HepG2 (cell line): ENCODE measurements around the gene HIVEP2. TPM values are rescaled to one million over a fixed set of nuclear protein-coding genes. Genes with fewer than 3 reads are reported as not detected.

Source experiments
- ATAC-seq: fragments of 200-7000 bp; cut with Tn5 transposase; 3 replicates; pipeline ENCODE4 v1.9.1; 2020; ENCODE audit warnings: mild to moderate bottlenecking, moderate library complexity
- BruUV-seq: library from RNA; stranded (reverse); fragments of 400-500 nt; replicated peaks from 2 replicates; lab custom pipeline; 2021; lab: Mats Ljungman, UMichigan
- CTCF ChIA-PET: fragments of 300-600 bp; formaldehyde crosslinking; extraction: SDS; loops from one replicate; lab custom pipeline; 2021; ENCODE audit warnings: low total read pairs, inconsistent platforms, low intra/inter-chr PET ratio; lab: Yijun Ruan, JAX
- POLR2A ChIA-PET: fragments of 350-600 bp; sonication (Branson Sonifier 250); formaldehyde crosslinking; loops from one replicate; lab custom pipeline; 2020; ENCODE audit warnings: antibody characterized with exemption, inconsistent platforms; lab: Yijun Ruan, JAX
- DNase-seq: peaks from one replicate; pipeline ENCODE4 v3.0.0-alpha.2; 2015; ENCODE audit warnings: low spot score
- FAIRE-seq: peaks from 3 replicates; lab custom pipeline; 2011; peaks lifted over from hg19 to GRCh38; lab: Jason Lieb, UNC
- H2AFZ ChIP-seq: one replicate; pipeline ENCODE4 v1.6.1; 2011; ENCODE audit warnings: low read length, inconsistent platforms
- H3K27ac ChIP-seq: fragments of 300-600 bp; 3 replicates; pipeline ENCODE4 v1.8.0; 2011; ENCODE audit warnings: mixed run types, mild to moderate bottlenecking, mixed read lengths, low read length, inconsistent platforms; ENCODE audit not compliant: insufficient read depth; ENCODE audit errors: extremely low read length
- H3K27me3 ChIP-seq, 2 experiments: fragments of 200-600 bp in 1 of 2; 2 replicates in 1 of 2; 3 replicates in 1 of 2; pipeline versions ENCODE4 v1.6.0 to v1.8.0; 2011; ENCODE audit warnings: low read length in 2 of 2, mild to moderate bottlenecking in 2 of 2, moderate library complexity in 2 of 2, inconsistent platforms in 1 of 2; ENCODE audit not compliant: insufficient read depth in 2 of 2, control insufficient read depth in 1 of 2
- H3K36me3 ChIP-seq, 2 experiments: fragments of 200-600 bp in 1 of 2; replicated peaks in 1 of 2; 2 replicates in 1 of 2; 3 replicates in 1 of 2; pipeline versions ENCODE4 v1.5.1 to v1.8.0; 2011; ENCODE audit warnings: low read length in 2 of 2, inconsistent platforms in 1 of 2; ENCODE audit not compliant: insufficient read depth in 2 of 2, control insufficient read depth in 1 of 2
- H3K4me1 ChIP-seq: 2 replicates; pipeline ENCODE4 v1.5.1; 2012; ENCODE audit warnings: low read length, inconsistent platforms; ENCODE audit not compliant: insufficient read depth
- H3K4me2 ChIP-seq: 2 replicates; pipeline ENCODE4 v1.6.0; 2011; ENCODE audit warnings: low read depth, low read length, inconsistent platforms
- H3K4me3 ChIP-seq, 3 experiments: fragments of 200-600 bp in 1 of 3; sonication (generic), shearing (Covaris generic) in 1 of 3; replicated peaks in 1 of 3; 2 replicates each; pipeline ENCODE4 v1.5.1; 2011 to 2016; ENCODE audit warnings: low read length in 3 of 3, inconsistent platforms in 2 of 3, low read depth in 2 of 3, mild to moderate bottlenecking in 2 of 3, control low read depth in 1 of 3, mixed read lengths in 1 of 3; ENCODE audit not compliant: insufficient read depth in 1 of 3
- H3K79me2 ChIP-seq: one replicate; pipeline ENCODE4 v1.6.1; 2011; ENCODE audit warnings: low read length, inconsistent platforms; ENCODE audit not compliant: insufficient read depth
- H3K9ac ChIP-seq: 2 replicates; pipeline ENCODE4 v1.6.0; 2011; ENCODE audit warnings: mild to moderate bottlenecking, low read depth, low read length, inconsistent platforms; ENCODE audit not compliant: insufficient read depth
- H3K9me3 ChIP-seq: 2 replicates; pipeline ENCODE4 v1.5.1; 2012; ENCODE audit warnings: mild to moderate bottlenecking, low read length
- H4K20me1 ChIP-seq: 2 replicates; pipeline ENCODE4 v1.6.0; 2011; ENCODE audit warnings: inconsistent platforms, mild to moderate bottlenecking, low read length, moderate library complexity; ENCODE audit not compliant: insufficient read depth
- CBX1 ChIP-seq: IDR thresholded peaks from one replicate; pipeline ENCODE4 v1.6.1; 2016; ENCODE audit warnings: antibody characterized with exemption, low read depth
- FIP1L1 ChIP-seq: fragments of 200-400 bp; formaldehyde crosslinking; IDR thresholded peaks from 2 replicates; pipeline ENCODE4 v1.6.1; 2018; ENCODE audit warnings: low read depth, mild to moderate bottlenecking, low read length, moderate library complexity, borderline replicate concordance; ENCODE audit not compliant: insufficient read depth
- FOSL2 ChIP-seq: sonication (generic); formaldehyde crosslinking; IDR thresholded peaks from 2 replicates; pipeline ENCODE4 v1.4.0; 2020; ENCODE audit warnings: missing genetic modification reagents
- HNF4G ChIP-seq, 2 experiments: sonication (generic) in 1 of 2; formaldehyde crosslinking in 1 of 2; IDR thresholded peaks; 2 replicates each; pipeline versions ENCODE4 v1.4.0 to v1.6.1; 2011 to 2020; ENCODE audit warnings: borderline replicate concordance in 2 of 2, low read depth in 2 of 2, mild to moderate bottlenecking in 2 of 2, low read length in 1 of 2, missing genetic modification reagents in 1 of 2, moderate library complexity in 1 of 2
- SYNCRIP ChIP-seq: fragments of 200-400 bp; formaldehyde crosslinking; IDR thresholded peaks from 2 replicates; pipeline ENCODE4 v1.6.1; 2018; ENCODE audit warnings: mild to moderate bottlenecking, low read depth, low read length; ENCODE audit not compliant: insufficient read depth
- ZNF512 ChIP-seq: sonication (generic); formaldehyde crosslinking; IDR thresholded peaks from 2 replicates; pipeline ENCODE4 v1.4.0; 2020; ENCODE audit warnings: mild to moderate bottlenecking, missing genetic modification reagents
- ZNF761 ChIP-seq: sonication (generic); formaldehyde crosslinking; conservative IDR thresholded peaks from 2 replicates; pipeline ENCODE4 v1.4.0; 2020; ENCODE audit warnings: mild to moderate bottlenecking, missing genetic modification reagents
- ZSCAN22 ChIP-seq: sonication (generic); formaldehyde crosslinking; IDR thresholded peaks from 2 replicates; pipeline ENCODE4 v1.4.0; 2020; ENCODE audit warnings: mild to moderate bottlenecking, missing genetic modification reagents
- WGBS: methylation state at CpG from one replicate; pipeline ENCODE4 v1.1.6; 2017; ENCODE audit warnings: low lambda C conversion rate; 5-methylcytosine and 5-hydroxymethylcytosine counted together
- in situ Hi-C: cut with HindIII; loops from 2 replicates; pipeline ENCODE4 v1.10.0; 2017; ENCODE audit warnings: low pct_unique_long_range_greater_than_20kb; ENCODE audit not compliant: extremely low pct_ligation_motif_present
- intact Hi-C: fragments of 100-400 bp; cut with micrococcal nuclease; formaldehyde crosslinking; loops from one replicate; pipeline ENCODE4 v1.10.0; 2022; ENCODE audit not compliant: unreplicated experiment
- polyA plus RNA-seq, 8 experiments: library from polyadenylated mRNA; depleted of rRNA in 3 of 8; stranded (reverse) in 7 of 8; unstranded in 1 of 8; fragments of >200 nt; fragmentation: Illumina TruSeq in 4 of 8; extraction: Trizol in 4 of 8; gene quantifications; 2 replicates each; pipeline versions ENCODE4 v1.2.1 to v1.2.3, GENCODE V29; 2011 to 2016; ENCODE audit warnings: low read depth in 4 of 8, missing spikeins in 1 of 8, mixed read lengths in 1 of 8; ENCODE audit not compliant: insufficient read depth in 1 of 8
- total RNA-seq, 5 experiments: library from RNA; depleted of rRNA; stranded (reverse); fragments of >200 nt; fragmentation: Illumina TruSeq; extraction: Trizol; gene quantifications; 2 replicates each; pipeline ENCODE4 v1.2.3, GENCODE V29; 2016; ENCODE audit warnings: low read depth in 1 of 5
- TF ChIP-seq, protein P1 (sequence below): sonication (generic); formaldehyde crosslinking; IDR thresholded peaks from 2 replicates; pipeline ENCODE4 v1.4.0; 2020; ENCODE audit warnings: mild to moderate bottlenecking, missing genetic modification reagents
- TF ChIP-seq, protein P2 (sequence below), 2 experiments: sonication (generic) in 1 of 2; formaldehyde crosslinking in 1 of 2; IDR thresholded peaks; 2 replicates each; pipeline versions ENCODE4 v1.6.1 to v1.9.0; 2014 to 2022; ENCODE audit warnings: antibody characterized with exemption in 1 of 2, borderline replicate concordance in 1 of 2, inconsistent platforms in 1 of 2, low read depth in 1 of 2, missing genetic modification reagents in 1 of 2

The HIVEP2 gene
- total and polyA plus RNA-seq, 2 of the 13 experiments (the other 11 are each of a cell fraction or from before 2014, with no cell fraction given): 3.4 to 12.9 TPM

DNA sequence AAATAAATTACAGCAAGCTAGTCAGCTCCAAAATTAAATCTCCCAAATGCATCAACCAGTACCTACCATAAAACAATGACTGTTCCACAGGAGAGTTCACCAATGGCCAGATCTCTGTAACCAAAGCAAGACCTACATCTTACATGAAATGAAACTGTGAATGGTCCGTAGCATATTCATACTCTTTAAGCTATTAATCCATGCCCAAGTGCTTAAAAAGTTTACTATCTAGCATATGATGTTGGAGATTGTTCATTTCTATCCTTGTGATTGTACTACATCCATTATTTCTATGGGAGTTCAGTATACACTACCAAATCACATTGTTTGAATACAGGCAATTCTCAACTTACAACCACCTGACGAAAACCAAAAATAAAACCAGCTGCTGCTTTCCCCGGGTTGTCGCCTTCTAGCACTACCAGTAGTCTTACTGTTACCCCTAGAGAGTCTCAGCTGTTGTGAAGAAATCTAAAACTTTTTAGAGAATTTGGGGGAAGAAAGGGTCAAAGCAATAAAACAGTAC is 38.0 kb downstream of the HIVEP2 start:
- no peaks in the 10 kb centered on the region for H3K79me2 ChIP-seq
- no peaks in the 10 kb centered on the region for H3K36me3 ChIP-seq
- ATAC-seq (no peak), FAIRE-seq (no peak), DNase-seq (no peak)
- ChIA-PET POLR2A (no interaction called here), CTCF (no interaction called here)
- H3K27me3 ChIP-seq: no peaks in the 10 kb centered on the region
- no peak overlapping the region for H3K9ac ChIP-seq
- peaks cover 15% of the 10 kb centered on the region; the same call in 1 of the 2 replicates for H4K20me1 ChIP-seq
- H2AFZ ChIP-seq: no peak overlapping the region
- no peak overlapping the region for H3K4me2 ChIP-seq
- TF ChIP-seq, protein P1, sequence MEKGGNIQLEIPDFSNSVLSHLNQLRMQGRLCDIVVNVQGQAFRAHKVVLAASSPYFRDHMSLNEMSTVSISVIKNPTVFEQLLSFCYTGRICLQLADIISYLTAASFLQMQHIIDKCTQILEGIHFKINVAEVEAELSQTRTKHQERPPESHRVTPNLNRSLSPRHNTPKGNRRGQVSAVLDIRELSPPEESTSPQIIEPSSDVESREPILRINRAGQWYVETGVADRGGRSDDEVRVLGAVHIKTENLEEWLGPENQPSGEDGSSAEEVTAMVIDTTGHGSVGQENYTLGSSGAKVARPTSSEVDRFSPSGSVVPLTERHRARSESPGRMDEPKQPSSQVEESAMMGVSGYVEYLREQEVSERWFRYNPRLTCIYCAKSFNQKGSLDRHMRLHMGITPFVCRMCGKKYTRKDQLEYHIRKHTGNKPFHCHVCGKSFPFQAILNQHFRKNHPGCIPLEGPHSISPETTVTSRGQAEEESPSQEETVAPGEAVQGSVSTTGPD (CRISPR knock-in tag): no peak
- TF ChIP-seq SYNCRIP (no peak), ZSCAN22 (CRISPR knock-in tag) (no peak), ZNF761 (CRISPR knock-in tag) (no peak), FIP1L1 (no peak), ZNF512 (CRISPR knock-in tag) (no peak), CBX1 (no peak), HNF4G (IDR thresholded peaks at IDR 0.05; ENCODE audit: borderline replicate concordance, low read depth, low read length) (no peak), HNF4G (CRISPR knock-in tag; IDR thresholded peaks at IDR 0.05; ENCODE audit: borderline replicate concordance, low read depth) (no peak), FOSL2 (CRISPR knock-in tag) (no peak)
- TF ChIP-seq, protein P2, sequence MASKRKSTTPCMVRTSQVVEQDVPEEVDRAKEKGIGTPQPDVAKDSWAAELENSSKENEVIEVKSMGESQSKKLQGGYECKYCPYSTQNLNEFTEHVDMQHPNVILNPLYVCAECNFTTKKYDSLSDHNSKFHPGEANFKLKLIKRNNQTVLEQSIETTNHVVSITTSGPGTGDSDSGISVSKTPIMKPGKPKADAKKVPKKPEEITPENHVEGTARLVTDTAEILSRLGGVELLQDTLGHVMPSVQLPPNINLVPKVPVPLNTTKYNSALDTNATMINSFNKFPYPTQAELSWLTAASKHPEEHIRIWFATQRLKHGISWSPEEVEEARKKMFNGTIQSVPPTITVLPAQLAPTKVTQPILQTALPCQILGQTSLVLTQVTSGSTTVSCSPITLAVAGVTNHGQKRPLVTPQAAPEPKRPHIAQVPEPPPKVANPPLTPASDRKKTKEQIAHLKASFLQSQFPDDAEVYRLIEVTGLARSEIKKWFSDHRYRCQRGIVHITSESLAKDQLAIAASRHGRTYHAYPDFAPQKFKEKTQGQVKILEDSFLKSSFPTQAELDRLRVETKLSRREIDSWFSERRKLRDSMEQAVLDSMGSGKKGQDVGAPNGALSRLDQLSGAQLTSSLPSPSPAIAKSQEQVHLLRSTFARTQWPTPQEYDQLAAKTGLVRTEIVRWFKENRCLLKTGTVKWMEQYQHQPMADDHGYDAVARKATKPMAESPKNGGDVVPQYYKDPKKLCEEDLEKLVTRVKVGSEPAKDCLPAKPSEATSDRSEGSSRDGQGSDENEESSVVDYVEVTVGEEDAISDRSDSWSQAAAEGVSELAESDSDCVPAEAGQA (IDR thresholded peaks at IDR 0.05; ENCODE audit: low read depth): no peak
- TF ChIP-seq, protein P2 (CRISPR knock-in tag; IDR thresholded peaks at IDR 0.05; ENCODE audit: borderline replicate concordance): no peak
- BruUV-seq: no TSS peak
- H3K9me3 ChIP-seq: no peaks in the 10 kb centered on the region
- H3K27ac ChIP-seq: no peak overlapping the region
- intact Hi-C loops: no loop called here
- 95% methylated on average over 4 of the region's 4 CpGs for WGBS
- in situ Hi-C loops: no loop called here
- no peak overlapping the region for H3K4me3 ChIP-seq
- peaks cover 16% of the 10 kb centered on the region for H3K4me1 ChIP-seq
